CD4-positive, alpha-beta T cell treated with Interleukin-17A for 4 hours (primary cell): ENCODE data around the gene RAB3IP.
A peak's percentile ranks its signal among the peaks of the same experiment; 100 is the strongest.

Experiments used
- DNase-seq: peaks from one replicate; pipeline ENCODE4 v3.0.0-alpha.2; 2020; ENCODE audit warnings: mixed read lengths

Gene RAB3IP

DNA sequence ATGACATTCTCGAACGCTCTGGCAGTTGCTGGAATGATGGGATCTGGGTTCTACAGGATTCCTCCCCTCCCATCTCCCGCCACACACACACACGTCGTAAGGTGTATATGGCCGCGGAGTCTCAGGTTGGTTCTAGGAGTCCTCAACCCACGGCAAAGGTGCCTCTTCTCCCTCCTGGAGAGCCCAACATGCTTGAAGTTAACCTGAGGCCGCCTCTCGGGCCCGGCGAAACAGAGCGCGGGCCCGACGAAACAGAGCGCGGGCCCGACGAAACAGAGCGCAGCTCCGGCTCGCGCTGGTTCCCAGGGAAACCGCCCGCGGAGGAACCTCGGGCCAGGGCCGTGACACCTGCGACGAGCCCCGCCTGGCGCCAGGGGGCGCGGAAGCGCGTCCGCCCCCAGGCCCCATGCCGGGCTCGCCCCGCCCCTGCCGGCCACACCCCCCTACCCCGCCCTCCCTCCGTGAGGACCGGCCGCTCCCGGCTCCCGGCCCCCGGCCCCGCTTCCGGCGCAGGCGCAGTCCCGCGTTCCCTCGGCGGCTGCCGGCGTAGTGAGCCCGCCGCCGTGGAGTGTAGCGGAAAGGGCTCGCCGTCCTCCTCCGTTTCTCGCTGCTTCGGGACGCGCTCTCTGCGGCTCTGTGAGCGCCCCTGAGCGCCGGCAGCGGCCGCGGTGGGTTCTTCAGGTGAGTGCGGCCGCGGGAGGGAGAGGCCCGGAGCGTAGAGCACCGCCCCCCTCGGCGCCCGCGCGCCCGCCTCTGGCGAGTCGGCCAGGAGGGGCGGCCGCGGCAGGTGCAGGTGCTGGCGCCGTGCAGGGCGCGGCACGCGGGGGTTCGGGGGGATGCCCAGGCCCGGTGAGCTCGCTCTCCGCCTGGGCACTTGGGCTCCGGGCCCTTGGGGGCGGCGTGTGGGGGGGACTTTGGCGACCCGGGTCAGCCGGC, at the start of gene RAB3IP:
Gene RAB3IP (plus strand): TSS at position 510 of the 936 bp plus-strand sequence. CDS start 16,549 bp downstream, outside the sequence.
- peak; percentile 98 for DNase-seq

DNA sequence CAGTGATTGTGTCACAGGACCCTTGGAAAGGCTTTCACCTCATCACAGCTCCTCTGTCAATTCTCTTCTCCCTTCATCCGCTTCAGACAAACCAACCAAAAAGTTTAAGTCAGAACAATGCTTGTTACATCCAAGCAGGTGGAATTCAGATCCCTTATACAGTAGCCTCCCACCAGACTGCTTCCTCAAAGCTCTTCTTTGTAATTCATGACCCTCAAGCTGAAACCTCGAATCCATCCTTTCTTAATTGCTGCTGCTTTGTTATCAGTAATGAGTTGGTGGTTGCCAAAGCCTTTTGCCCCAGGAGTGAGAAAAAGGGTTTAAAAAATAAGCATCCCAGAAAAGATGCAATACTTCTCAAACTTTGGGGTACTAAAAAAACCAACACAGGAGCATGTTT, 49.0 kb upstream of the RAB3IP start:
- no peak for DNase-seq

GRCh38 chr12:69694123-69694522, 44.5 kb upstream of the RAB3IP start:
- DNase-seq = no peak

DNA sequence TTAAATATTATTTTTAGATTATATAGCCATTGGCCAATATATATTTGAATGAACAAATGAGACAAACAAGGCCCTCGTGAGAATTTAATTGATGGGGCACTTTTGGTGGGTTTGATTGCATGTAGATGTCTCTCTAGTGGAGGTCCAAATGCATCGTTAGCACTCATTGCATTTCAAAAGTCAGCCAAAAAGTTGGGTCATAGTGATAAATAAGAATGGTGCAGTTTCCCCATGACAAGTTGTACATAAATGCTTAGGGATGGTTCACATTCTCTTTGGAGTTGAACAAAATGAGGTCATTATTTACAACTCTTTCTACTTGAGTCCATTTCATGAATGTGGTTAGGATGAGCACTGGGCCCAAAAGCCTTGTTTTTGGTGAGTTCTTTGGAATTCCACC, 40.6 kb upstream of the RAB3IP start:
- DNase-seq = no peak

DNA sequence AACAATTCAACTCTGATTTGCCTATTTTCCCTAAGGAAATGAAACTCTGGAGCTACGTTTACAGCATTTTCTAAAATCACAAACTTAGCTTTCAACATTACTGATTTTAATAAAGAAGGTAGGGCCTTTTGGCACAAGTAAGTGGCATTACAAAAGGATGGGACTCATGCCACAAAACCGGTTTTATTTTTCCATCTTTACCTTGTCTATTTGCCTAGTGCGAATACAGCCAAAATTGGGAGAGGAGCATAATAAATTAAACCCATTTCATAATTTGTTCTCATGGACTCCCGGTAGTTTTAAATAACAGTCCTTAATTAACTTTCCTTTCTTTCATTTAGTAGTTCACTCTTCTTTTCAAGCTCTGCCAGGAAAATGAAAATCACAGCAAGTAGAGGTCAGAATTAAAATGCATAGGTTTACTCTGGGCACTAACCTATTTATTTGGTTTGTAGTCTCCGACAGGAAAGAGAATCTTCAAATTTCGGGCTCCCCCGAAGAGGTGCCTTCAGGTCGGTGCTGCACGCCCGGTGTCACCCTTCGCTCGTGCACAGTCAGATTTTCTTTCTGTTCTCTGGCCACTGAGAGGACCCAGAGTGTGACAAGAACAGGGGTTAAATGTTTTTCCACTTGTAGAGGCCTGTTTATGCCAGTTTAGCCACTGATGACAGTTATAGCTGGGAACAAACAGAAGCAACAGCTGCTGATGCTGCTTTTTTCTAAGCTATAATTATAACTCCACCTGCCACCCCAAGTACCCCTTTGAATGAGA, 39.7 kb upstream of the RAB3IP start, which contains the start of gene BEST3:
Gene BEST3 (minus strand): TSS at position 535 of the 772 bp plus-strand sequence. CDS start 1,505 bp downstream, outside the sequence.
- no peak for DNase-seq

DNA sequence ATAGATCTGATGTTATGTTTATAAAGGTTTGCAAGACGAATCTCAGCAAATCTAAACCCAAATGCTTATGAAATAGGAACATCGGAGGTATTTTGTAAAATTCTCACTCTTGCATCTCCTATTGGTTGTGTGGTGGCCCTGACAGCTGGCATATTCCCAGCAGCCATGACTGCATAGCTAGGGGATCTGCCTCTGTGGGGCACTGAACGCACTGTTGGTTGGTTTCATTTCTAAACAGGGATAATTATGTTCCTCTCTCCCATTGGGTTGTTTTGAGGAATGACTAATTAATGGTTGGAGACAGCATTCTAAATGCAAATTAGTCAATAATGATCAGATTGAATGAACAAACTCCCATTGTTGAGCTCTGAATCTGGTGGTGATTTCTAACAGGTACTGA, 36.8 kb upstream of the RAB3IP start:
- DNase-seq = no peak

- no peak for DNase-seq
Observed at GRCh38 chr12:69703146-69703642, 35.5 kb upstream of the RAB3IP start.

DNA sequence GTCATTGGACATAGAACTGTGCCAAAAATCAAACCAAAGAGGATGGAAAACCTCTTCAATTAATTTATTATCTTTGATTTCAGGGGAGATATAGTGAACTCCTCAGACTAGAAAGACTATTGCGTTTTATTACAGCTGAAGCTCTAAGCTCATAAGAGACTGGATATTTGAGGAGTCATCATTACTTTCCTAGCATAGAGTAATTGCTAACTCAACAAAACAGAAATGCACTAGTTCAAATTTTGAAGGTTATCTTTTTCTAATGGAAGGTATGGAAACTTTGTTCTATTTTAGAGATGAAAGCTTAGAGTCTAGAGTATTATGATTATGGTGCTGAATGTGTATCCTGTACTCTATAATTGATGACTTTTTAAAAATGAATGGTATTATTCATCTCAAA, 34.3 kb upstream of the RAB3IP start:
- DNase-seq = no peak

DNA sequence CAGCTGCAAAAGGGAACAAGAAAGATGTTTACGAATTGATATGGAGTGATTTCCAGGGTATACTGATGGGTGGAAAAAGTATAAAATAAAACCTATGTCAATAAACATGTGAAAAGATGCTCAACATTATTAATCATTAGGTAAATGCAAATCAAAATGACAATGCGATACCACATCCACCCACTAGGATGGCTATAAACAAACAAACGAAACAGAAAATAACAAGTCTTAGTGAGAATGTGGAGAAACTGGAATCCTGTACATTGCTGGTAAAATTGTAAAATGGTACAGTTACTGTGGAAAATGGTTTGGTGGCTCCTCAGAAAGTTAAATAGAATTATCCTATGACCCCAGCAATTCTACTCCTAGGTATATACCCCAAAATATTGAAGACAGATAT, 30.0 kb upstream of the RAB3IP start:
- no peak for DNase-seq

DNA sequence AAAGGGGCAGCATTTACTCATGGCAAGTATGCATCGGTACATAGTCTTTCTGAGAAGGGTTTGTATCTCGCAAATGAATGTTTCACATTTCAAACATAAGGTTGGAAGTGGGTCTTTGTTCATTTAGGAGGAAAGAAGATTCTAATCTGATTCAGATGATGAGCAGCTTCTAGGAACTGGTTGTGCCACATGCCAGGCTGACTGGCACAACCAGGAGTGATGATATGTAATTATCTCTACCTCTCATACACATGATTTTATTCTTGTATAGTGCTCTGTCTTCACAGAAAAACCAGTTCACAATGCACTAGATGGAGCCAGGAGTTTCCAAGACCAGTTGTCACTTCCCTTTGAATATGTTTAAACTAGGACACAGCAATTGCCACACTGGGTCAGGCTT, 25.8 kb upstream of the RAB3IP start:
- no peak for DNase-seq

GRCh38 chr12:69714542-69714941, 24.1 kb upstream of the RAB3IP start:
- no peak for DNase-seq

DNA sequence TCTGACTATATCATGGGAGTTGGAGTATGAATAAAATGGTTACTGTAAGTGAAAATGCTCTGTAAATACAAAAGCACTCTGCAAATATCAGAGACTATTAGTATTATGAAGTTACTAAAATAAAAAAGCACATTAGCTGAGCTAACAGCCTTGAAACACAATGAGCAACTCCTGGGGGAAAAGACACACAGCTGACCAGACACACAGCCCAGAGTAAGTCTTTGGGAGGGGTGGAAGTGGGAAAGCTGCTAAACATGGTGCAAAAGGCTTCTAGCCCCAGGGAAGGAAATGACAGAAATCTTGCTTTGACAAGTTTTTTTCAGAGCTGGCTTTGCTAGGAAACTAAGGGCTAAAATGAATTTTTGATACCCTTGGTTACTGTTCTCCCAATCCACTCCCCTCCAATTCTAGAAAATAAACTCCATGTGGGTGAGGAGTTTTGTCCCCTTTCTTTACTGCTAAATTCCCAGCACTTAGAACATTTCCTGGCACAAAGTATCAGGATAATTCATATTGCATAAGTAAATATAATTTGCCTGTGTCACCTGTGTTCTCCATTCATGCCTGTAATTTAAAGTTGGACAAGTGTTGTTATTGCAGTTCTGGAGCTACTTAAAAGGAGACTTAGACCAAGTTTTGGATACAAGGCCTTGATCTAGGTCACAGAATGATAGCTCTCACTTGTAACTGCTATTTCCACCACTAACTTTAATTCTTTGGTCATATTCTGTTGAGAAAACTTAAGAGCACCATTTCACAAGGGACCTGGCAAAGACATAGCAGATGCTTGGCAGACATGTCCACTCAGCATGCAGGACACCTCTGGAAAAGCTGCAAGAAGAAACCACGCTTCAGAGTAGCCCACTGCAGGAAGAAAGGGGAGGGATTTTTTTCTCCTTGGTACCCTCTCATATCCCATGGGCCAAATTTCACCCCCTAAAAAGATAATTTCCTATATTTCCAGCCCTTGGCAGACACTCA, 19.0 kb upstream of the RAB3IP start:
- no peak for DNase-seq

DNA sequence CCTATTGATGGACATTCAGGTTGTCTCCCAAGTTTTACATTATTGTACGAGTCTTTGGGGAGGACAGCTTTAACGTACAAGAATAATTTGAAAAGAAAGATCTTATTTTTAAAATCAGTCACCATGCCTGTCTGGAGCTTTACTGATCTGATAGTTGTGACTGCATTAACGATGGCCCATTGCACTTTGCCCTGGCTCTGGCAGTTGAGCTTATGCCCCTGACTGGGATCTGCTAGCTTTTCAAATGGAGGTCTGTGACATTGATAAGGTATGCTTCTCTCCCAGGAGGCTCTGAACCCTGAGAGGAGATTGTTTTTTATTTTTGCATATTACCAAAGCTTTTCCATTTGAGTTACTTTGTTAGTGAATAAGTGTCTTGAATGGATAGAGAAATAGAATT, 17.9 kb upstream of the RAB3IP start:
- DNase-seq = no peak

GRCh38 chr12:69726922-69727321, 11.7 kb upstream of the RAB3IP start:
- DNase-seq = no peak

GRCh38 chr12:69732088-69732487, 6.6 kb upstream of the RAB3IP start:
- no peak for DNase-seq

DNA sequence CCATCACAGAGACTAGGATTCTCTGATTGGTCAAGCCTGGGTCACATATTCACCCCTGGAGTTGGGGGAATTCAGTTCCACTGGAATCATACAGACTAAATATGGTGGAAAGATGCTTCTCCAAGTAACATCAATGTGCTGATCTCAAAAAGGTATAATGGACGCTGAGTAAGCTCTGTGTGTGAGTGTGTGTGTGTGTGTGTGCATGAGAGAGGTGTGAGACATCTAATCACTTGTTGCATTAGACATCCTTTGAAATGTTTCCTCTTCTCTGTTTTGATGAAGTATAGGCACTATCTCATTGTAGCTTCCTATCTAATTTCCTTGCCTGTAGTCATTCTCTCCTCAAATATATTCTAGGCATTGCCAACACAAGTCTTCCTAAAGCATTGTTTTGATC, 5.0 kb upstream of the RAB3IP start:
- DNase-seq = no peak

DNA sequence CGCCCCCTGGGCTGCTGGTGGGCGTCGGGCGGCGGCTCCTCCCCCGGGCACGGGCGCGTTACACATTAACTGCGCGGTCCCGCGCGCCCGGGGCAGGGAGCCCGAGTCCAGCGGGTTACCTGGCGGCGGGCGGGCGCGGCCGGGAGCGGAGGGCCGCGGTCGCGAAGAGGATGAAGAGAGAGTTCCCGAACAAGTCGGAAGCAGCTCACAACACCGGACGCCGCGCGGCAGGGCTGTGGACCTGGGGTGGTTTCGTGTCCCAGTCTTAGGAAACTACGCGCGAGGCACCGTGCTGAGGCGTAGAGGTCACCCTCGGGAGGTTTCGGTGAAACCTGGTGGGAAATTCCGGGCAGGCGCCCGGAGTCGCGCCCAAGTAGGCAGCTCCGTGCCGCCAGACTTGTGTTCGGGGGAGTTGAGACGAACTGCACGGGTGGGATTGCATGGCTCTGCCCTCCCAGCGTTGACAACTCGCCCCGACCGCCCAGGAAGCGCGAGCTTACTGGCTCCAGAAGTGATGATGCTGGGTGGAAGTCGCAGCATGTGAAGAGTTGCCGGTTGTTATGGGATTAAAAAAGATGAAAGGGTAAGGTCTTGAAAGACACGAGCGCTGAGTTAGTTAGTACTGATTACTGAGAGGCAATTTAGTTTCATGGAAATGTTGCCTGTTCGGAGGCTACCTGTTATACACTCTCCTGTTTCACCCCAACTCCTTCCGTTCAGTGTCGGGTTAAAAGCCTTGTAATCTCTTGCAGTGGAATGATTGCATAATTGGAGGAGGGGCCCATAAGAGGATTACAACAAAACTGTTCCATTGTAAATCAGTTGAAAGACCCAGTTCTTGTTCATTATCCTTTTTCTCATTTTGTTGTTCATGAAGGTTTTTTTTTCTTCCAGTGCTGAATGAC, 879 bp downstream of the RAB3IP start:
- peak; percentile 69 for DNase-seq

DNA sequence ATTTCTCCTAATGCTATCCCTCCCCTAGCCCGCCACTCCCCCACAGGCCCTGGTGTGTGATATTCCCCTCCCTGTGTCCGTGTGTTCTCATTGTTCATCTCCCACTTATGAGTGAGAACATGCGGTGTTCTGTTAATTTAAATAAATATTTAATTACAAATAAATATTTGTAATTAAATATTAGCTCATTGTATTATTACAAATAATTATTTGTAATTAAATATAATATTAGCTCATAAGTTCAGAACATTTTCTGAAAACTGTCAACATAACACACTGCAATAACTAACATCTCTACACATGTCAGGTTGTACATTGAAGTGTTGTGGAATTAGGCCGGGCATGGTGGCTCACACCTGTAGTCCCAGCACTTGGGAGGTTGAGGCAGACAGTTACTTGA, 5.4 kb downstream of the RAB3IP start:
- DNase-seq = no peak

DNA sequence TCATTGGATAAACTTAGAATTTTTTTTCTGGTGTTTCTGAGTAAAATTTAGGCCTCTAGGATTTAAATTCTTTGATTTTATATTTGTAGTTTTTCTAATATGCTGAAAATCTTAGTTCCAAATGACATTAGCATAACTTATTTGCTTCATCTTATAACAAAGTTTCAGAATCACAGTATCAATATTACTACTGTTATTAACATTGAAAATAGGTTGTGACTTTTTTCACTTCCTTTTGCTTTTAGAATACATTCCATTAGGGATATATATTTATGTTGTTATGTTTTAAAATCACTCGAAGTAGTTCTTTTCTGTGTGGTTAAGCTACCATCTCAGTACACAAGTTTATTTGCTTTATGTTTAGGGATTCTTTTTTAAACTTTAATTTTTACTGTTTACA, 12.8 kb downstream of the RAB3IP start:
- DNase-seq = no peak

GRCh38 chr12:69755302-69755701, 16.6 kb downstream of the RAB3IP start:
- DNase-seq = no peak

DNA sequence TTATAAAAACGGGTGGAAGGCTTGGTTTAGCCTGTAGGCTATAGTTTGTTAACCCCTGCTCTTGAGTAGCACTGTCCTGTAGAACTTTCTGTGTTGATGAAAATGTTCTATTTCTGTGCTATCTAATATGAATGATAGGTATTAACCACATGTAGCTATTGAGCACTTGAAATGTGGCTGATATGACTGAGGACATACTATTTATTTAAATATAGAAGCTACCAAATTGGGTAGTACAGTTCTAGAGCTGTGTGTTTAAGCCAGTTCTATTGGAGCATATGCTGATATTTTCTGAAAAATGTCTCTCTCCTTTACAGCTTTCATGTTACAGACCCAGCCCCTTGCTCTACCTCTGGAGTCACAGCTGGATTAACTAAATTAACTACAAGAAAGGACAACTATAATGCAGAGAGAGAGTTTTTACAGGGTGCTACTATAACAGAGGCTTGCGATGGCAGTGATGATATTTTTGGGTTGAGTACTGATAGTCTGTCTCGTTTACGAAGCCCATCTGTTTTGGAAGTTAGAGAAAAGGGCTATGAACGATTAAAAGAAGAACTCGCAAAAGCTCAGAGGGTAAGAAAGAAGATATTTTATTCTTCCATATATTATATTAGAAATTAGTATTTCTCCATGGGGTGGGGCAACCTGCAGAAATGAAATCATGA, 17.6 kb downstream of the RAB3IP start:
- no peak for DNase-seq
